ENCODE data around the gene SKAP2.

DNA sequence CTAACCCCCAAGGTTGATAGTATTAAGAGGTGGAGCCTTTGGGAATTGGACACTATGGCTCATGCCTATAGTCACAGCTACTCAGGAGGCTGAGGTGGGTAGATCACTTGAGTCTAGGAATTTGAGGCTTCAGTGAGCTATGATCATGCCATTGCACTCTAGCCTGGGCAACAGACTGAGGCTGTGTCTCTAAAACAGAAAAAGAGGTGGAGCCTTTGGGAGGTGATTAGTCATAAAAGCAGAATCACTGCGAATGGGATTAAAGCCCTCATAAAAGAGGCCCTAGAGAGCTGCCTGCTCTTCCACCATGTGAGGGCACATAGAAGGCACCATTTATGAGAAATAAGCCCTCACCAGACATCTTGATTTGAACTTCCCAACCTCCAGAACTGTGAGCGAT, 81.9 kb downstream of the SKAP2 start:
- no peak for TF ChIP-seq ZNF274 (IDR thresholded peaks at IDR 0.05; ENCODE audit: low read depth, low read length)
- no peak for TF ChIP-seq YY1 (IDR thresholded peaks at IDR 0.05; ENCODE audit: insufficient read depth, insufficient read length)
- TF ChIP-seq SUZ12 (IDR thresholded peaks at IDR 0.05; ENCODE audit: extremely low read depth, insufficient read depth, insufficient read length), result no peak

Data from NT2/D1 (cell line).